Thoracic aorta (tissue), 2 donors: ENCODE measurements around the gene MAP7D1. TPM values are rescaled to one million over a fixed set of nuclear protein-coding genes. Genes with fewer than 3 reads are reported as not detected.

ENCODE experiments used
- ATAC-seq: fragments of 150-250 bp; one replicate; pipeline ENCODE4 v1.8.0; 2017; ENCODE audit warnings: low read depth; ENCODE audit not compliant: insufficient number of reproducible peaks, low FRiP score
- DNase-seq: peaks from one replicate; pipeline ENCODE4 v3.0.0-alpha.2; 2020; ENCODE audit warnings: low spot score
- H3K27ac ChIP-seq, 2 donors: fragments of 200-600 bp; sonication (generic); 1 replicate in 1 of 2; 2 replicates in 1 of 2; pipeline ENCODE4 v1.5.1; 2016; ENCODE audit warnings: mild to moderate bottlenecking in 2 of 2, moderate library complexity in 2 of 2
- H3K27me3 ChIP-seq: fragments of 200-600 bp; sonication (generic); replicated peaks from 2 replicates; pipeline ENCODE4 v1.6.0; 2016; ENCODE audit warnings: mild to moderate bottlenecking; ENCODE audit not compliant: insufficient read depth
- H3K36me3 ChIP-seq: fragments of 200-600 bp; sonication (generic); one replicate; pipeline ENCODE4 v1.5.1; 2016
- H3K4me1 ChIP-seq, 2 donors: fragments of 200-600 bp; sonication (generic); 1 replicate in 1 of 2; 2 replicates in 1 of 2; pipeline versions ENCODE4 v1.5.1 to v1.6.0; 2016; ENCODE audit warnings: low read depth in 2 of 2, mild to moderate bottlenecking in 1 of 2; ENCODE audit not compliant: control insufficient read depth in 1 of 2
- H3K4me3 ChIP-seq: fragments of 200-600 bp; sonication (generic); 2 replicates; pipeline ENCODE4 v1.5.1; 2016; ENCODE audit warnings: mild to moderate bottlenecking
- H3K9me3 ChIP-seq: fragments of 200-600 bp; sonication (generic); 2 replicates; pipeline ENCODE4 v1.5.1; 2016
- total RNA-seq, 2 donors: library from RNA; depleted of rRNA; stranded (reverse); fragments of >200 nt; gene quantifications; one replicate each; pipeline versions ENCODE4 v1.1.0 to v1.2.3, GENCODE V29; 2016
- TF ChIP-seq, protein P1 (sequence below): fragments of 200-600 bp; sonication (generic); IDR thresholded peaks from one replicate; pipeline ENCODE4 v1.5.1; 2019; ENCODE audit warnings: antibody characterized with exemption

MAP7D1 gene
- total RNA-seq, 2 donors from 2014 or later: 170 to 186 TPM

DNA sequence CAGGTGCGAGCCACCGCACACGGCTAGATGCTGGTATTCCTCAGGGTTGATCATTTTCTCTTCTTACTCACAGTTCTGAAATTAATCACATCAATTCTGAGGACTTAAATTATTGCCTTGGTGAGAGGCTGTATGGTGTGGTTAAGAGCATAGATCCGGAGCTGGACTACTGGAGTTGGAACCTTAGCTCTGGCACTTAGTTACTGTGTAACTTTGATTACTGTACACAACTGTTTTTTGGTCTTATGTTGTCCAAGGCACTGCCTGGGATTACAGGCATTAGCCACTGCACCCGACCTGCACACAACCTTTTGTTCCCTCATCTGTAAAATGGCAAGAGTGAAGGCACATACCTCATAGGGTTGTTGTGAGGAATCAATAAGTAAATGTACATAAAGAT lies 42.7 kb downstream of the MAP7D1 start:
- no peaks in the 10 kb centered on the region for H3K9me3 ChIP-seq
- ATAC-seq (no peak), DNase-seq (no peak)
- H3K4me3 ChIP-seq: no peak overlapping the region
- H3K36me3 ChIP-seq: no peaks in the 10 kb centered on the region
- H3K27ac ChIP-seq: no peak overlapping the region
- peaks cover 6 to 29% of the 10 kb centered on the region in 2 donors for H3K4me1 ChIP-seq
- no peaks in the 10 kb centered on the region for H3K27me3 ChIP-seq
- TF ChIP-seq, protein P1, sequence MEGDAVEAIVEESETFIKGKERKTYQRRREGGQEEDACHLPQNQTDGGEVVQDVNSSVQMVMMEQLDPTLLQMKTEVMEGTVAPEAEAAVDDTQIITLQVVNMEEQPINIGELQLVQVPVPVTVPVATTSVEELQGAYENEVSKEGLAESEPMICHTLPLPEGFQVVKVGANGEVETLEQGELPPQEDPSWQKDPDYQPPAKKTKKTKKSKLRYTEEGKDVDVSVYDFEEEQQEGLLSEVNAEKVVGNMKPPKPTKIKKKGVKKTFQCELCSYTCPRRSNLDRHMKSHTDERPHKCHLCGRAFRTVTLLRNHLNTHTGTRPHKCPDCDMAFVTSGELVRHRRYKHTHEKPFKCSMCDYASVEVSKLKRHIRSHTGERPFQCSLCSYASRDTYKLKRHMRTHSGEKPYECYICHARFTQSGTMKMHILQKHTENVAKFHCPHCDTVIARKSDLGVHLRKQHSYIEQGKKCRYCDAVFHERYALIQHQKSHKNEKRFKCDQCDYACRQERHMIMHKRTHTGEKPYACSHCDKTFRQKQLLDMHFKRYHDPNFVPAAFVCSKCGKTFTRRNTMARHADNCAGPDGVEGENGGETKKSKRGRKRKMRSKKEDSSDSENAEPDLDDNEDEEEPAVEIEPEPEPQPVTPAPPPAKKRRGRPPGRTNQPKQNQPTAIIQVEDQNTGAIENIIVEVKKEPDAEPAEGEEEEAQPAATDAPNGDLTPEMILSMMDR: no peak

DNA sequence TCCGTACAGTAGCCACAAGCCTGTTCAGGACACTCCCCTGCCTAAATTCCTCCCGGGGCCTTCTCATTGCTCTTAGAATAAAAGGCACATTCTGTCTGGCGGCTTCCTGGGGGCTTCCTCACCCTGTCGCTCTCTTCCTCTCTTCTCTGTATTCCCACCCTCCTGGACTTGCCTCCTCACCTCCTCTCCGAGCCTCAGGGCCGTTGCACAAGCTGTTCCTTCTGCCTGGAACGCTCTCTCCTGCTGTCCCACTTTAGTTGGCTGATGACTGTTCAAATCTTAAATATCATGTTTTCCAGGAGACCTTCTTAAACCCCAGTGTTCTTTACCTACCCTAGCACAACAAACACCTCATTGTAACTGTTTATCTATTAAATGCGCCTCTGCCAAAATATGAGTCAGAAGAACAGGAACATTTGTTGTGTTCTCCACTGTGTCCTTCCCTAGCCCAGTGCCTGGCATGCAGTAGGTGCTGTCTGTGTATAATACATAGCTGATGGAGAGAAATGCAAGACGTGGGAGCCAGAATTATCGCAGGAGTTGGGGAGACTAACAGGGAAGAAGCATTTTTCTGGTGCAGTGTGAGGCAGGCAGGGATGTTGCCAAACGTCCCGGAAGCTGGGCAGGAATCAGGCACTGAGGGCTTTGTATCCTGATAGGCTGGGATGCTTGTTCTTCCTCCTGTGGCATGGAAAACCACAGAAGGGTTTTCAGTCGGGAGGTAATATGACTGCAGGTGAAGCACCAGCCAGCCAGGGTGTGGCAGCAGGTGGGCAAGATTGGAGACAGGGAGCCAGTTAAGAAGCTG lies 44.2 kb downstream of the MAP7D1 start:
- ATAC-seq: no peak
- no peak for DNase-seq
- TF ChIP-seq, protein P1: no peak
- no peaks in the 10 kb centered on the region for H3K36me3 ChIP-seq
- peaks cover 15 to 42% of the 10 kb centered on the region in 2 donors for H3K4me1 ChIP-seq
- H3K4me3 ChIP-seq: no peak overlapping the region
- H3K9me3 ChIP-seq: no peaks in the 10 kb centered on the region
- peak overlapping the region; percentile 38 to 50 for H3K27ac ChIP-seq
- no peaks in the 10 kb centered on the region for H3K27me3 ChIP-seq

DNA sequence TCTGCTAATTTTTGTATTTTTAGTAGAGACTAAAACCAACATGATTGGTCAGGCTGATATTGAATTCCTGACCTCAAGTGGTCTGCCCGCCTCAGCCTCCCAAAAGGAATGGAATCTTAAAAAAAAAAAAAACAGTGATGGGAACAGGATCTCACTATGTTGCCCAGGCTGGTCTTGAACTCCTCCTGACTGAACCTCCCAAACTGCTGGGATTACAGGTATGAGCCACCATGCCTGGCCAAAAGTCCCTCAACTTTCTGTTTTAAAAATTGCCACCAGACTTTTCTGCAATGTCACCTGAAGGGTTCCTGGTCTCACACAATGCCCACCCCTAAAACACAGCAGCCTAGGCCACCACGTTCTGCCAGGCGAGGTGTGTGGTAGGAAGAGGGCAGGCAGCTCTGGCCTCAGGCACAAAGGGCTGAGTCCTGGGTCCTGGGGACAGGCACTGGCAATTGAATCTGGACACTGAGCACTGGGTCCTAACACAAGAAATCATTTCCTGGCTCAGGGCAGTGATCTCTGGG lies 47.1 kb downstream of the MAP7D1 start:
- H3K27me3 ChIP-seq: no peaks in the 10 kb centered on the region
- peak overlapping the region; percentile 91 to 92 for H3K27ac ChIP-seq
- H3K4me1 ChIP-seq: peaks cover 23 to 66% of the 10 kb centered on the region in 2 donors
- H3K9me3 ChIP-seq: no peaks in the 10 kb centered on the region
- no peaks in the 10 kb centered on the region for H3K36me3 ChIP-seq
- DNase-seq: no peak
- TF ChIP-seq, protein P1: no peak
- H3K4me3 ChIP-seq: no peak overlapping the region
- ATAC-seq: no peak

- Histone ChIP-seq H3K36me3 (no peaks in the 10 kb centered on the region), H3K4me3 (peak overlapping the region; percentile 26), H3K27me3 (no peaks in the 10 kb centered on the region), H3K9me3 (no peaks in the 10 kb centered on the region), H3K27ac (peak overlapping the region; percentile 91 to 92), H3K4me1 (peaks cover 25 to 73% of the 10 kb centered on the region in 2 donors)
- TF ChIP-seq, protein P1: no peak
- ATAC-seq: peak; percentile 61
- DNase-seq: peak; percentile 34
These were observed 47.8 kb downstream of the MAP7D1 start for GRCh38 chr1:36203554-36204346.

DNA sequence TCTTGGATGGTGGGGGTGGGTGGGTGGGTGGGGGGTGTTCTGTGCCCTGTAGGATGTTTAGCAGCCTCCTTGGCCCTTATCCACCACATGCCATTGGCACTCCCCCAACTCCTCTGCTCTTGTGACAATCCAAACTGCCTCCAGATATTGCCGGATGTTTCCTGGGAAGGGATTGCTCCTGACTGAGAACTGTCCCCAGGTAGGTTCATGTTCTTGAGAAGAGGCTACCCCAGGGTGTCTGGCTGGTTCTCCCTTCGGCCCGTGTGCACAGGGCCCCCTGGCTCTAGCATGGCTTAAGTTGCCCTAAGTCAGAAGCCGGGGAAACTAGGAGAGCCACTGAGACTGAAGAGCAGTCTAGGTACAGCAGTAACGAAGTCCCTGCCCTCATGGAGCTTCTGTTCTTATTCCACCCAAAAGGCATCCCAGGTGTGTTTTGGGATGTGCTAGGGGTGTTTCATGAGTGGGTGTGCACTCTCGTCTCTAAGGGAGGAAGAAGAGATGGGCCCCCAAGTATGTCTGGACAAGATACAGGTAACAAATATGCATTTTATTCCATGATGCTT lies 48.5 kb downstream of the MAP7D1 start:
- Histone ChIP-seq H3K27ac (peak overlapping the region; percentile 91 to 92), H3K27me3 (no peaks in the 10 kb centered on the region), H3K4me3 (no peak overlapping the region), H3K4me1 (peaks cover 28 to 75% of the 10 kb centered on the region in 2 donors), H3K9me3 (no peaks in the 10 kb centered on the region), H3K36me3 (no peaks in the 10 kb centered on the region)
- no peak for ATAC-seq
- DNase-seq: peak; percentile 28
- TF ChIP-seq, protein P1: no peak
